Vagina (tissue), 2 donors: ENCODE data around the gene STX19. TPM values are rescaled to one million over a fixed set of nuclear protein-coding genes. Genes with fewer than 3 reads are reported as not detected.

ENCODE experiments used
- DNase-seq, 2 donors: peaks; one replicate each; pipeline ENCODE4 v3.0.0-alpha.2; 2017; ENCODE audit errors: extremely low spot score in 2 of 2
- H3K27ac ChIP-seq: fragments of 200-600 bp; sonication (generic); one replicate; pipeline ENCODE4 v1.5.1; 2019
- H3K27me3 ChIP-seq: fragments of 200-600 bp; sonication (generic); one replicate; pipeline ENCODE4 v1.5.1; 2019
- H3K36me3 ChIP-seq, 2 donors: fragments of 200-600 bp; sonication (generic); one replicate each; pipeline ENCODE4 v1.5.1; 2017 to 2019
- H3K4me1 ChIP-seq: fragments of 200-600 bp; sonication (generic); one replicate; pipeline ENCODE4 v1.5.1; 2019
- H3K4me3 ChIP-seq, 2 donors: fragments of 200-600 bp; sonication (generic); 1 replicate in 1 of 2; 2 replicates in 1 of 2; pipeline ENCODE4 v1.5.1; 2016 to 2019
- H3K9me3 ChIP-seq: fragments of 200-600 bp; sonication (generic); one replicate; pipeline ENCODE4 v1.5.1; 2019
- POLR2A ChIP-seq, 2 donors: fragments of 450-650 bp; IDR thresholded peaks; one replicate each; pipeline ENCODE4 v1.6.1; 2017; ENCODE audit warnings: antibody characterized with exemption in 2 of 2, mild to moderate bottlenecking in 2 of 2, moderate library complexity in 2 of 2
- POLR2AphosphoS5 ChIP-seq, 2 donors: sonication (generic); formaldehyde crosslinking; IDR thresholded peaks; one replicate each; pipeline ENCODE4 v1.9.0; 2017; ENCODE audit warnings: antibody characterized with exemption in 2 of 2, mild to moderate bottlenecking in 2 of 2, low read depth in 1 of 2; ENCODE audit not compliant: insufficient read depth in 1 of 2
- intact Hi-C: fragments of 100-400 bp; cut with DNase I; formaldehyde crosslinking; loops from one replicate; pipeline ENCODE4 v1.15.1; 2023
- total RNA-seq: library from RNA; depleted of rRNA; stranded (reverse); fragments of >200 nt; gene quantifications from one replicate; pipeline ENCODE4 v1.2.3, GENCODE V29; 2016
- TF ChIP-seq, protein P1 (sequence below), 3 experiments: fragments of 450-650 bp in 2 of 3; fragments of 200-600 bp in 1 of 3; sonication (generic) in 1 of 3; IDR thresholded peaks; one replicate each; pipeline ENCODE4 v1.5.1; 2017 to 2019; ENCODE audit warnings: antibody characterized with exemption in 3 of 3, mild to moderate bottlenecking in 2 of 3, moderate library complexity in 2 of 3

Gene STX19
- total RNA-seq, 1 donor from 2014 or later = 2.5 TPM

DNA sequence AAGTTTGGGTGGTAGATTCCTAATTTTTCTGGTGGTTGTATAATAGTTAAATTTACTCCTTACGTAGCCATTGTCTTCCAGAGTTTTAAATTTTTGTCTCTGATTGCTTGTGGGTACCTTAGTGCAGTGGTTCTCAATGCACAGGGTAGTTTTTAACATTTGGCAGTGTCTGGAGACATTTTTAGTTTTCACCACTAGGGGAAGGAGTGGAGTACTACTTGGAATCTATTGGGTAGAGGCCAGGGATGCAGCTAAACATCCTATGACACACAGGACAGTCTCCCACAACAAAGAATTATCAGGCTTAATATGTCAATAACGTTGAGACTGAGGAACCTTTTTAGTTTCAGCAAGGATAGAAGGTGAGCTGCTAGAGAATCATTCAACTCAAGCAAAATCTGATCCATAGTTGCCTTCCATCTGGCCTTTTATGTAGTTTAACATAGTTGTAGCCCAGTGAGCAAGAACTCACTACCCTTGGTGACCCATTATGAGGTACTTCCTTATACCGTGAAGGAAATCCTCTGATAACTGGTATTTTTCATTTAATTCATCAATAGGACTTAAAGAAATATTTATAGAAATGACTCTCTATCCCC lies 8.6 kb upstream of the STX19 start:
- Histone ChIP-seq H3K27me3 (no peaks in the 10 kb centered on the region), H3K4me1 (no peaks in the 10 kb centered on the region), H3K27ac (no peak overlapping the region), H3K4me3 (no peak overlapping the region), H3K36me3 (no peaks in the 10 kb centered on the region), H3K9me3 (no peaks in the 10 kb centered on the region)
- TF ChIP-seq, protein P1, sequence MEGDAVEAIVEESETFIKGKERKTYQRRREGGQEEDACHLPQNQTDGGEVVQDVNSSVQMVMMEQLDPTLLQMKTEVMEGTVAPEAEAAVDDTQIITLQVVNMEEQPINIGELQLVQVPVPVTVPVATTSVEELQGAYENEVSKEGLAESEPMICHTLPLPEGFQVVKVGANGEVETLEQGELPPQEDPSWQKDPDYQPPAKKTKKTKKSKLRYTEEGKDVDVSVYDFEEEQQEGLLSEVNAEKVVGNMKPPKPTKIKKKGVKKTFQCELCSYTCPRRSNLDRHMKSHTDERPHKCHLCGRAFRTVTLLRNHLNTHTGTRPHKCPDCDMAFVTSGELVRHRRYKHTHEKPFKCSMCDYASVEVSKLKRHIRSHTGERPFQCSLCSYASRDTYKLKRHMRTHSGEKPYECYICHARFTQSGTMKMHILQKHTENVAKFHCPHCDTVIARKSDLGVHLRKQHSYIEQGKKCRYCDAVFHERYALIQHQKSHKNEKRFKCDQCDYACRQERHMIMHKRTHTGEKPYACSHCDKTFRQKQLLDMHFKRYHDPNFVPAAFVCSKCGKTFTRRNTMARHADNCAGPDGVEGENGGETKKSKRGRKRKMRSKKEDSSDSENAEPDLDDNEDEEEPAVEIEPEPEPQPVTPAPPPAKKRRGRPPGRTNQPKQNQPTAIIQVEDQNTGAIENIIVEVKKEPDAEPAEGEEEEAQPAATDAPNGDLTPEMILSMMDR (IDR thresholded peaks at IDR 0.05) = peak in 1 of 3 experiments; percentile 10
- TF ChIP-seq POLR2AphosphoS5 (IDR thresholded peaks at IDR 0.05; ENCODE audit: insufficient read depth in 1 of 2, low read depth in 1 of 2) (no peak), POLR2A (IDR thresholded peaks at IDR 0.05) (no peak)
- no peak for DNase-seq
- intact Hi-C loops = no loop called here

DNA sequence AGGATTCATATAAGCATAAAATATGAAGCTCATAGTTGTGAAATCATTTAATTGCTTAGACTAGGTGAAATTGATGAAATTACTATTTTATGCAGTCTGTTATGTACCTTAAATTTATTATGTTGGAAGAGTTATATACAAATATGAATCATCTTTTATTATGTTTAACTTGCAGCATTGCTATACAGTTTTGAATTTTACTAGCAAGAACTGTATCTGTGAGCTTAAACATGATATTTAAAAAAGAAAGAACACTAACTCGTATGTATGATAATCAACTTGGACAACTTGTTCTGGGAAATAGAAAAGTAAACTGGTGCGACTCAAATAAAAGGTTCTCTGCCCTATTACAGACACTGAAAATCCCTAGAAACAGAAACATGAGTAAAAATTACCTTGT lies 1.8 kb downstream of the STX19 start:
- Histone ChIP-seq H3K27ac (no peak overlapping the region), H3K27me3 (no peaks in the 10 kb centered on the region), H3K36me3 (no peaks in the 10 kb centered on the region), H3K9me3 (no peaks in the 10 kb centered on the region), H3K4me1 (peaks cover 5% of the 10 kb centered on the region), H3K4me3 (no peak overlapping the region)
- TF ChIP-seq, protein P1 (IDR thresholded peaks at IDR 0.05) = no peak
- no peak for TF ChIP-seq POLR2A (IDR thresholded peaks at IDR 0.05)
- no peak for TF ChIP-seq POLR2AphosphoS5 (IDR thresholded peaks at IDR 0.05; ENCODE audit: insufficient read depth in 1 of 2, low read depth in 1 of 2)
- DNase-seq = no peak
- intact Hi-C loops = no loop called here

DNA sequence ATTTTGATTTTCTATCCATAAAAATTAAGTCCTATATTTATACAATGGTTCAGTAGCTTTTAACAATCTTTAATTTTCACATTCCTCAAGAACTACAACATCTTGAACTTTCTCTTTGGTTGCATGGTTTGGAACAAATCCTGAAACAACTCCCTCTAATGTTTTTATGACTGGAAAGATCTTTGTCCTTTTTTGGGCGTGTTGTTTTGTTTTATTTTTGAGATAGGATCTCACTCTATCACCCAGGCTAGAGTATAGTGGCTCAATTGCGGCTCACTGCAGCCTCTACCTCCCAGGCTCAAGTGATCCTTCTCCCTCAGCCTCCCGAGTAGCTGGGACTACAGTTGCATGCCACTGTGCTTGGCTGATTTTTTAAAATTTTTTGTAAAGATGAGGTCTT lies 4.0 kb downstream of the STX19 start:
- intact Hi-C loops = no loop called here
- Histone ChIP-seq H3K27me3 (no peaks in the 10 kb centered on the region), H3K27ac (no peak overlapping the region), H3K4me3 (no peak overlapping the region), H3K9me3 (no peaks in the 10 kb centered on the region), H3K36me3 (no peaks in the 10 kb centered on the region), H3K4me1 (peaks cover 5% of the 10 kb centered on the region)
- TF ChIP-seq, protein P1 (IDR thresholded peaks at IDR 0.05) = no peak
- TF ChIP-seq POLR2AphosphoS5 (IDR thresholded peaks at IDR 0.05; ENCODE audit: insufficient read depth in 1 of 2, low read depth in 1 of 2) (no peak), POLR2A (IDR thresholded peaks at IDR 0.05) (no peak)
- no peak for DNase-seq

DNA sequence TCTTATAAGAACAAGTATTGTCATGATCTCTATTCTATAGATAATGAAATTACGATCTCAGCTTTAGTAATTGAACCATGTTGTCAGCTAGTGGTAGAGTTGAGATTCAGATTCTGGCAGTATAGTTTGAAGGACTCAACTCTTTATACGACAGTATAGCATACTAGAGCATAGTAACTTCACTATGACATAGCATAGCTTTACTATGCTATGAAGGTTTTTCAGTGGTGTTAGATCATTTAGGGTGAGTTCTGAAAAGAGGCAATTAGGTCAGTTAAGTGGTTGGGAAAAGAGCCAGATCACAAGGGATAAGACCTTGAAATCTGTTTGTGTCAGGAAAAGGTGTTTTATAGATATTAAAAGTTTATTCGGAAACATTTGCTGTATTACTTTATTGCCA lies 8.1 kb downstream of the STX19 start:
- Histone ChIP-seq H3K27me3 (no peaks in the 10 kb centered on the region), H3K9me3 (no peaks in the 10 kb centered on the region), H3K36me3 (no peaks in the 10 kb centered on the region), H3K4me3 (no peak overlapping the region), H3K27ac (no peak overlapping the region), H3K4me1 (peaks cover 5% of the 10 kb centered on the region)
- DNase-seq = no peak
- intact Hi-C loops = no loop called here
- TF ChIP-seq, protein P1 (IDR thresholded peaks at IDR 0.05) = no peak
- TF ChIP-seq POLR2AphosphoS5 (IDR thresholded peaks at IDR 0.05; ENCODE audit: insufficient read depth in 1 of 2, low read depth in 1 of 2) (no peak), POLR2A (IDR thresholded peaks at IDR 0.05) (no peak)

DNA sequence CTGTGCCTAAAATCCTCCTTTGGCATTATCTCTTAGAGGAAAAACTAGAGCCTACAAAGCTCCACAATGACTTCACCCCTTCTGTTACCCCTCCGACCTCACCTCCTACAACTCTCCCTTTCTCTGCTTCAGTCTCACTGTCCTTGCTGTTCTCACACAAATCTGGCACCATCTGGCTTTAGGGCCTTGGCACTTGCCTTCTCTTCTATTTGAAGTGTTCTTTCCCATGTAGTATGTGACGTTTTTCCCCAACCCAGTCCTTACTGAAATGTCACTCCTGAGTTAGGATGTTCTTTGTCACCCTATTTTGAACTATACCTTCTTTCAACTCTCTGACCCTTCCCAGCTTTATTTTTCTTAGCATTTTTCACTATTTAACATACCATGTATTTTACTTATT lies 8.7 kb downstream of the STX19 start:
- Histone ChIP-seq H3K27ac (no peak overlapping the region), H3K9me3 (no peaks in the 10 kb centered on the region), H3K4me1 (peaks cover 4% of the 10 kb centered on the region), H3K4me3 (no peak overlapping the region), H3K36me3 (no peaks in the 10 kb centered on the region), H3K27me3 (no peaks in the 10 kb centered on the region)
- DNase-seq = no peak
- TF ChIP-seq POLR2AphosphoS5 (IDR thresholded peaks at IDR 0.05; ENCODE audit: insufficient read depth in 1 of 2, low read depth in 1 of 2) = no peak
- TF ChIP-seq, protein P1 (IDR thresholded peaks at IDR 0.05) = no peak
- intact Hi-C loops = no loop called here
